OCI-LY3 (cell line): ENCODE results near the gene EGFL7.

ENCODE experiments used
- H2AFZ ChIP-seq: fragments of 200-600, 300-600 bp; shearing (Covaris generic); 2 replicates; pipeline ENCODE4 v1.6.0; 2014; ENCODE audit warnings: antibody characterized with exemption, low read depth, low read length
- H3K27ac ChIP-seq: fragments of 200-600, 300-600 bp; sonication (generic); 2 replicates; pipeline ENCODE4 v1.5.1; 2014; ENCODE audit warnings: mild to moderate bottlenecking, low read length, moderate library complexity, mixed read lengths
- H3K27me3 ChIP-seq: fragments of 200-600, 300-600 bp; sonication (generic); 2 replicates; pipeline ENCODE4 v1.6.1; 2014; ENCODE audit warnings: low read depth, low read length, mixed read lengths
- H3K36me3 ChIP-seq: fragments of 200-600, 300-600 bp; sonication (generic); replicated peaks from 2 replicates; pipeline ENCODE3; 2014; ENCODE audit warnings: low read depth, low read length, mixed read lengths
- H3K4me1 ChIP-seq: fragments of 300-600, 200-600 bp; sonication (generic); 2 replicates; pipeline ENCODE4 v1.6.1; 2014; ENCODE audit warnings: low read length, mixed read lengths
- H3K4me2 ChIP-seq: fragments of 200-600, 300-600 bp; sonication (generic); 2 replicates; pipeline ENCODE4 v1.6.1; 2014; ENCODE audit warnings: low read length, mixed read lengths
- H3K4me3 ChIP-seq: fragments of 300-600, 200-600 bp; sonication (generic); 2 replicates; pipeline ENCODE4 v1.5.1; 2014; ENCODE audit warnings: antibody characterized with exemption, mild to moderate bottlenecking, low read length, moderate library complexity
- H3K79me2 ChIP-seq: fragments of 300-600, 200-600 bp; shearing (Covaris generic); 2 replicates; pipeline ENCODE4 v1.6.1; 2014; ENCODE audit warnings: mild to moderate bottlenecking, low read length, mixed read lengths
- H3K9ac ChIP-seq: fragments of 300-600, 200-600 bp; shearing (Covaris generic); 2 replicates; pipeline ENCODE4 v1.6.0; 2014; ENCODE audit warnings: mild to moderate bottlenecking, low read length, moderate library complexity
- H3K9me3 ChIP-seq: fragments of 200-600, 300-600 bp; shearing (Covaris generic); 2 replicates; pipeline ENCODE4 v1.6.1; 2014; ENCODE audit warnings: low read length, mixed read lengths; ENCODE audit not compliant: insufficient read depth
- H4K20me1 ChIP-seq: fragments of 200-600, 300-600 bp; sonication (generic); 2 replicates; pipeline ENCODE4 v1.6.1; 2016; ENCODE audit warnings: low read length, mixed read lengths; ENCODE audit not compliant: insufficient read depth
- EZH2phosphoT487 ChIP-seq: fragments of 200-600 bp; shearing (Covaris generic); IDR thresholded peaks from 2 replicates; pipeline ENCODE4 v1.6.1; 2018; ENCODE audit warnings: antibody characterized with exemption, mixed run types, low read depth
- TF ChIP-seq, protein P1 (sequence below): fragments of 200-600, 300-600 bp; sonication (generic); IDR thresholded peaks from 2 replicates; pipeline ENCODE4 v1.5.1; 2014; ENCODE audit warnings: antibody characterized with exemption, low read length, low read depth

EGFL7 gene

GRCh38 chr9:136618580-136619547 lies 43.9 kb upstream of the EGFL7 start:
- peak overlapping the region; percentile 60 for H3K4me2 ChIP-seq
- TF ChIP-seq, protein P1, sequence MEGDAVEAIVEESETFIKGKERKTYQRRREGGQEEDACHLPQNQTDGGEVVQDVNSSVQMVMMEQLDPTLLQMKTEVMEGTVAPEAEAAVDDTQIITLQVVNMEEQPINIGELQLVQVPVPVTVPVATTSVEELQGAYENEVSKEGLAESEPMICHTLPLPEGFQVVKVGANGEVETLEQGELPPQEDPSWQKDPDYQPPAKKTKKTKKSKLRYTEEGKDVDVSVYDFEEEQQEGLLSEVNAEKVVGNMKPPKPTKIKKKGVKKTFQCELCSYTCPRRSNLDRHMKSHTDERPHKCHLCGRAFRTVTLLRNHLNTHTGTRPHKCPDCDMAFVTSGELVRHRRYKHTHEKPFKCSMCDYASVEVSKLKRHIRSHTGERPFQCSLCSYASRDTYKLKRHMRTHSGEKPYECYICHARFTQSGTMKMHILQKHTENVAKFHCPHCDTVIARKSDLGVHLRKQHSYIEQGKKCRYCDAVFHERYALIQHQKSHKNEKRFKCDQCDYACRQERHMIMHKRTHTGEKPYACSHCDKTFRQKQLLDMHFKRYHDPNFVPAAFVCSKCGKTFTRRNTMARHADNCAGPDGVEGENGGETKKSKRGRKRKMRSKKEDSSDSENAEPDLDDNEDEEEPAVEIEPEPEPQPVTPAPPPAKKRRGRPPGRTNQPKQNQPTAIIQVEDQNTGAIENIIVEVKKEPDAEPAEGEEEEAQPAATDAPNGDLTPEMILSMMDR, result no peak
- no peak for TF ChIP-seq EZH2phosphoT487
- H3K27me3 ChIP-seq, result no peaks in the 10 kb centered on the region
- H3K27ac ChIP-seq, result peak overlapping the region; percentile 70
- H3K9ac ChIP-seq, result peak overlapping the region; percentile 38; the same call in 1 of the 2 replicates
- H2AFZ ChIP-seq, result peak overlapping the region; percentile 7; the same call in 1 of the 2 replicates
- H3K4me3 ChIP-seq, result peak overlapping the region; percentile 33; the same call in 1 of the 2 replicates
- H3K9me3 ChIP-seq, result no peaks in the 10 kb centered on the region
- peaks cover 33% of the 10 kb centered on the region for H3K4me1 ChIP-seq
- no peaks in the 10 kb centered on the region for H3K79me2 ChIP-seq
- H3K36me3 ChIP-seq, result no peaks in the 10 kb centered on the region
- no peaks in the 10 kb centered on the region for H4K20me1 ChIP-seq

DNA sequence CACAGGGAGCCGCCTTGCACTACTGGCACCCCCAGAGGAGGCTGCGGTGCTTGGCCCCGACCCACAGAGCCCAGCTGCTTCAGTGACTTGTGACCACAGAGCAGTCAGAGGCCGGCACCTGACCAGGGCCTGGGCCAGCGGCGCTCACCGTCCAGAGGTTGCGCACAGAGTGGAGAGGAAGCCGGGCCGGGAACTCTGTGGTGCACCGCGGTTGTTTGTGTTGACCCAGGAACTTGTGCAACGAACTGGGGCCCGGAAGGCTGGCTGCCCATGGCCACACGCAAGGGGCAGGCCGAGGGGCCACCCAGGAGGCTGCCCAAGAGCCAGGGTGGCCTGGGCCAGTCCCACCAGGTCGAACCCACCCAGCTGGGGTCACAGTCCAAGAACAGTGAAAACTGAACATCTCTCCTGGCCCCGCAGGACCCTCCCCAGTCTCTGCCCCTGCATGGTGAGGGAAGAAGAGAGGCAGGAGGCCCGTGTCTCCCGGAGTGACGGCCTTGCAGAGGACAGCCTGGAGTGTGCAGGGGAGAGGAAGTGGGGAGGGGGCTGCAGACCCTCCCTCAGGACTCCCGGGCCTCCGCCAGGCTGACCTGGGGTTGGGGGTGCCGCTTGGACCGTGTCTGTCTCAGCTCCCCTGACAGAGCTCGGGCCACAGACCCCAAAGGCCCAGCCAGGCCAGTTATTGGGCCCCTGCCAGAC lies 42.8 kb upstream of the EGFL7 start:
- H3K36me3 ChIP-seq, result no peaks in the 10 kb centered on the region
- no peaks in the 10 kb centered on the region for H3K27me3 ChIP-seq
- H3K27ac ChIP-seq, result no peak overlapping the region
- H2AFZ ChIP-seq, result no peak overlapping the region
- H3K4me3 ChIP-seq, result no peak overlapping the region
- peaks cover 38% of the 10 kb centered on the region for H3K4me1 ChIP-seq
- TF ChIP-seq EZH2phosphoT487, result no peak
- TF ChIP-seq, protein P1, result no peak
- no peaks in the 10 kb centered on the region for H3K9me3 ChIP-seq
- no peak overlapping the region for H3K4me2 ChIP-seq
- no peaks in the 10 kb centered on the region for H3K79me2 ChIP-seq
- H4K20me1 ChIP-seq, result no peaks in the 10 kb centered on the region
- H3K9ac ChIP-seq, result no peak overlapping the region

GRCh38 chr9:136620441-136621018 lies 42.2 kb upstream of the EGFL7 start:
- Histone ChIP-seq H3K9me3 (no peaks in the 10 kb centered on the region), H4K20me1 (no peaks in the 10 kb centered on the region), H2AFZ (no peak overlapping the region), H3K27me3 (no peaks in the 10 kb centered on the region), H3K4me2 (no peak overlapping the region), H3K4me1 (peaks cover 37% of the 10 kb centered on the region), H3K4me3 (no peak overlapping the region), H3K27ac (no peak overlapping the region), H3K36me3 (no peaks in the 10 kb centered on the region), H3K9ac (no peak overlapping the region), H3K79me2 (no peaks in the 10 kb centered on the region)
- TF ChIP-seq, protein P1, result no peak
- no peak for TF ChIP-seq EZH2phosphoT487
